ENCODE data around the gene ARHGEF39. TPM values are rescaled to one million over a fixed set of nuclear protein-coding genes. Genes with fewer than 3 reads are reported as not detected.

The ARHGEF39 gene
- total RNA-seq, 4 donors from 2014 or later: 1.5 to 3.6 (median 2.4) TPM; not detected in 1

- H3K27ac ChIP-seq: no peak overlapping the region
- no peak overlapping the region for H3K4me3 ChIP-seq
- intact Hi-C loops (cut with DNase I; ENCODE audit: low total_unique reads): no loop called here
- H3K36me3 ChIP-seq: no peaks in the 10 kb centered on the region
- DNase-seq: no peak
- H3K4me1 ChIP-seq: no peaks in the 10 kb centered on the region
- H3K27me3 ChIP-seq: no peaks in the 10 kb centered on the region
- H3K9me3 ChIP-seq: no peaks in the 10 kb centered on the region
- no peak for TF ChIP-seq CTCF (IDR thresholded peaks at IDR 0.05)
- no peak for TF ChIP-seq POLR2A (IDR thresholded peaks at IDR 0.05)
Measured at GRCh38 chr9:35636135-35636876, 28.7 kb downstream of the ARHGEF39 start.

GRCh38 chr9:35635730-35636129, 29.3 kb downstream of the ARHGEF39 start:
- no peaks in the 10 kb centered on the region for H3K36me3 ChIP-seq
- H3K27ac ChIP-seq: no peak overlapping the region
- intact Hi-C loops (cut with DNase I; ENCODE audit: low total_unique reads): no loop called here
- H3K4me1 ChIP-seq: no peaks in the 10 kb centered on the region
- no peaks in the 10 kb centered on the region for H3K27me3 ChIP-seq
- TF ChIP-seq CTCF (IDR thresholded peaks at IDR 0.05) (no peak), POLR2A (IDR thresholded peaks at IDR 0.05) (no peak)
- no peak for DNase-seq
- H3K9me3 ChIP-seq: no peaks in the 10 kb centered on the region
- H3K4me3 ChIP-seq: no peak overlapping the region

GRCh38 chr9:35629597-35629996, 35.4 kb downstream of the ARHGEF39 start:
- TF ChIP-seq POLR2A (IDR thresholded peaks at IDR 0.05) (no peak), CTCF (IDR thresholded peaks at IDR 0.05) (no peak)
- intact Hi-C loops (cut with DNase I; ENCODE audit: low total_unique reads): no loop called here
- Histone ChIP-seq H3K36me3 (no peaks in the 10 kb centered on the region), H3K4me3 (no peak overlapping the region), H3K4me1 (no peaks in the 10 kb centered on the region), H3K9me3 (no peaks in the 10 kb centered on the region), H3K27ac (no peak overlapping the region), H3K27me3 (no peaks in the 10 kb centered on the region)
- DNase-seq: no peak

- no peak overlapping the region for H3K4me3 ChIP-seq
- no peaks in the 10 kb centered on the region for H3K36me3 ChIP-seq
- DNase-seq: no peak
- H3K27me3 ChIP-seq: no peaks in the 10 kb centered on the region
- H3K9me3 ChIP-seq: no peaks in the 10 kb centered on the region
- intact Hi-C loops (cut with DNase I; ENCODE audit: low total_unique reads): no loop called here
- no peak overlapping the region for H3K27ac ChIP-seq
- no peaks in the 10 kb centered on the region for H3K4me1 ChIP-seq
- no peak for TF ChIP-seq CTCF (IDR thresholded peaks at IDR 0.05)
- TF ChIP-seq POLR2A (IDR thresholded peaks at IDR 0.05): no peak
Measured at GRCh38 chr9:35628389-35628991, 36.5 kb downstream of the ARHGEF39 start.

GRCh38 chr9:35627575-35627974, 37.4 kb downstream of the ARHGEF39 start:
- Histone ChIP-seq H3K27me3 (no peaks in the 10 kb centered on the region), H3K36me3 (no peaks in the 10 kb centered on the region), H3K9me3 (no peaks in the 10 kb centered on the region), H3K4me1 (no peaks in the 10 kb centered on the region), H3K27ac (no peak overlapping the region), H3K4me3 (no peak overlapping the region)
- TF ChIP-seq CTCF (IDR thresholded peaks at IDR 0.05) (no peak), POLR2A (IDR thresholded peaks at IDR 0.05) (no peak)
- DNase-seq: no peak
- intact Hi-C loops (cut with DNase I; ENCODE audit: low total_unique reads): no loop called here
